ENCODE data around the gene COL8A1.

COL8A1 gene

DNA sequence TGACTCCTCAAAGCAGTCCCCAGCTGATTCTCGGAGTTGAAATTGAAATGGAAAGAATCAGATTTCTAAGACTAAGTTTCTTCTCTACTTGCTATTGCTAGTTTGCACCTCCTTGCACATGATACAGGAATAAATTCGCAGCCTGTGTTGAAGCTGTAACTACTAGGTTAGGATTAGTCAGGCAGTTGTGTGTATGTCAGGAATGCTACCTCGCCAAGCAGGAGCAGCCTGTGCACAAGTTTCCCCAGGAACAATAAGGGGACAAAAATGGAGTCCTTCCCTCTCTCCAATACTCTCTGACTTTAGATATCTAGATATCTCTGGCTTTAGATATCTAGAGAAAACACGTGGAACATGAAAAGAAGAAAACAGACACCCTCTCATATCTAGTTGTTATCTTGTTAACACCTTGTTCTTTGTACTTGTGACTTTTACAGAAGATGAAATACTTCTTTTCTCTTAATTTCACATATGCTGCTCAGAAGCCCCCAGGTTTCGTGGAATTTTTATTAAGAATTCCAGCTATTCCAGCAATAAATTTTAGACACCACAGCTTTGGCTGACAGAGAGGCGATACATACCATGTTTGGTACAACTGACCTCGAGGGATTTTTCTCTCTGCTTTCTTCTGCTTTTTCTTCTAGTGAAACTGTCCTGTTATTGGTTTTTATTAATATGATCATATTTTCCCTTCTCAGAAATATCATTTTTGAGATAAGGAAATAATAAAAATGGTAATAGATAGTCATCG, 123.2 kb downstream of the COL8A1 start:
- DNase-seq (ENCODE audit: low spot score), result no peak

GRCh38 chr3:99762901-99763300, 124.5 kb downstream of the COL8A1 start:
- no peak for DNase-seq (ENCODE audit: low spot score)

DNA sequence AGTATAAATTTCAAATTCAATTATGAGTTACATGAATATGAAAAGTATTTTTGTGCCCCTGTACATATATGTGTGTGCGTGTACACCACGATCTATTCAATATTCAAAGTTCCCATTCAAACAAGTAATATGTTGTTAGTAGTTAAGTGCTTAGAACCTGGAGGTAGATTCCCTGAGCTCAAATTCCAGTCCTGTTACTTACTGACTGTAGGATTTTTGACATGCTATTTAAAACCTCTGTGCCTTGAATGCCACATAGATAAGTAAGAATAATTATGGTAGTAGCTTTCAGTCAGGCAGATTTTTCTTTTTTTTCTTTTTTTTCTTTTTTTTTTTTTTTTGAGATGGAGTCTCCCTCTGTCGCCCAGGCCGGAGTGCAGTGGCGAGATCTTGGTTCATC, 126.0 kb downstream of the COL8A1 start:
- no peak for DNase-seq (ENCODE audit: low spot score)

DNA sequence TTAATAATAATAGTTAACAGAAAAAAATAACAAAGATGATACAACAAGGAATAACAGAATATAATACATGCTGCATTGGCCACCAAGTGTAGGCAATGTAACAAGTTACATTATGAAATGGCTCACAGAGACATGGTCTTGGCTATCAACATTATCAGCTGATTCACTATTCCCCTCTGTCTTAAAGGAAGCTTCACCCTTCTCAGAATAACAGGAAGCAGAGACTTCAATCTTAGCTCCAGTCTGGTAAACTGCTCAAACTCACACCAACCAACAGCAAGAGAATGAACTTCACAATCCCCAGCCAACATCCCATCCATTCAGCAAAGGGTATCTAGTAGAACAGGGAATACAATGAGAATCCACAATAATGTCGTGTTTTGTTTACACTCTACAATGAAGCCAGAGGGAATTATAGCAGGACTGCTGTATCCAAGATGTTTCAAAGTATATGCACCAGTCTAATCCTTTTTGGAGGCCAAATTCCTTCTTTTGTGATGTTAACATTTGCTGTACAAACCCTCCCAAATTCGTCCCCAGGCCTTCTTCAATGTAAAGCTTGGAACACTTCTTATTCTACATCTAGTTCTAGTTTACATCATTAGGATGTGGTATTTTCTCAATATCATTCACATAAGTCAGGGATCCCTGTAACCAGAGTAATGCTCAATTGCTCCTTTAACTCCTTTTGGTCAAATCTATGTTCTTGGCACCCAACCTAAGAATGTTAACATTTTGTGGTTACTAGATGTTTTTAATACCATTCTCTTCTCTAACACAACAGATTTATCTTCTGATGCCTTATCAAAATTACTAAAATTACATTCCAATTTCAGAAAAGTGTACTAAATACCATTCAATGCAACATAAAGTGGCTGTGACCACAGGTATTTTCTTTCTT, 126.9 kb downstream of the COL8A1 start:
- no peak for DNase-seq (ENCODE audit: low spot score)

DNA sequence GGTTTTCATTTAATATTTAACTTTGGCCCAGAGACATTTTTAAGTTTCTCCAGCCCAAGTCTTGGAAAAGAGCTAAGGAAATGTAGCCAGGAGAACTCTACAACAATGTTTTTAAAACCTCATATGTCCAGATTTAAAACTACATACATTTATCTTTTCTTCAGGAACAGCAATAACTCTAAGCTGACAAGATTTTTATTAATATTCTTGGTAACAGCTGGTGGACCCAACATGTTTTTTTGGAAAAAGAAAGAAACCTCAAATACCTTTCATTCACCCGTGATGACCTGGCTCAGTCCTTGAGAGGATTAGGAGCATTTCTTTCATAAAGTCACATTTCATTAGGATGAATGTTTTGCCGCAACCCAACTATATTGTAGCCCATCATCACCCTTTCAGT, 128.9 kb downstream of the COL8A1 start:
- DNase-seq (ENCODE audit: low spot score), result no peak

DNA sequence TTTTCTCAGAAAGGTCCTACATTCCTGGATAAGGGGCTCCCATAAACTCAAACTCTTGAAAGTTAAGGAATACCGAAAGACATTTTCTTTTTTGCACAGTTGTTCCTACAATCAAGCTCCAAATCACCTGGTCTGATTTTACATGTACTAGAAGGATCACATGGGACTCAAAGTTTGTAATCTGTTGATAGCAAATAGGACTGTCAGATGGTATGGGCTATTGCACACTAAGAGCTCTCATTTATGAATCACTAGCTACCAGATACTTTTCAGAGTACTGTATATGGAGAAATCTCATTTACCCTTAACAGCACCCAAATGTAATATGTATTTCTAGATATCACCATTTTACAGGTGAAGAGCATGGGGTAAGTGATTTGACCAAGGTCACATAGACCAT, 129.7 kb downstream of the COL8A1 start:
- no peak for DNase-seq (ENCODE audit: low spot score)

DNA sequence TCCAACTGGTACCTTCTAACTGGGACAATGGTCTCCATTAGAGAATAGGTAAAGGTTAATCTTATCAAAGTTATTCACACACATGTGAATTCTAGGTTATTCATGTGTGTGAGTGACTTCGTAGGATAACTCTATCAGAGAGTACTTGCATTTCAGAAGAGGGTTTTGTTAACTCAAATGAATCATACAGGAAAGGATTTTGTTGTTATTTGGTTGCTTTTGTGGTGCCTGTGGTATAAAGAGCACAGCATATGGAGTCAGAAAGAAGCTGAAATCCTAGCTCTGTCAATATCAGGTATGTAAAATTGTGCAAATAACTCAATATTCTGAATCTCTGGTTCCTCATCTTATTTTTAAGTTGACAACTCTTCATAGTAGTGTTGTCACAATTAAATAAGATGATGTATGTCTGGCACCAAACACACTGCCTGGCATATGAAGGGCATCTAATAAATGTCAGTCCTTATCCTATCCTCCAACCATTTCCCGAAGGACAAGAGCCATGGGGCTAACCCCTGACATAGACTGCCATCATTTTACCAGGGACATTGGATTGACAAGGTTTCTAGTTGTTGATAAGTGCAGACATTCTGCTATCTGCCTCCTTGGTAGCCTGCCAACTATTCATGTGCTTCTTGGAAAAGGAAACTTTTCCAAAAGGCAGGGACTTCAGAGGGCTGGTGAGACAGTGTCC, 130.6 kb downstream of the COL8A1 start:
- no peak for DNase-seq (ENCODE audit: low spot score)

DNA sequence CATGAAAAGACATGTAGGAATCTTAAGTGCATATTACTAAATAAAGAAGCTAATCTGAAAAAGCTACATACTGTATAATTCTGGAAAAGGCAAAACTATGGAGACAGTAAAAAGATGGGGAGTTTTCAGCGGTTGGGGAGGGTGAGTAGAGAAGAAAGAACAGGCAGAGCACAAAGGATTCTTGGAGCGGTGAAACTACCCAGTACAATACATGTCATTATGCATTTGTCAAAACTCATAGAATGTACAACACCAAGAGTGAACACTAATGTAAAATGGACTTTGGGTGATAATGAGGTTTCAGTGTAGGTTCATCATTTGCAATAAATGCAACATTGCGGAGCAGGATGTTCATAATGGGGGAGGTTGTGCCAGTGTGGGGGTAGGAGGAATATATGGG, 133.8 kb downstream of the COL8A1 start:
- no peak for DNase-seq (ENCODE audit: low spot score)

- no peak for DNase-seq (ENCODE audit: low spot score)
Measured at GRCh38 chr3:99772671-99773070, 134.3 kb downstream of the COL8A1 start.

DNA sequence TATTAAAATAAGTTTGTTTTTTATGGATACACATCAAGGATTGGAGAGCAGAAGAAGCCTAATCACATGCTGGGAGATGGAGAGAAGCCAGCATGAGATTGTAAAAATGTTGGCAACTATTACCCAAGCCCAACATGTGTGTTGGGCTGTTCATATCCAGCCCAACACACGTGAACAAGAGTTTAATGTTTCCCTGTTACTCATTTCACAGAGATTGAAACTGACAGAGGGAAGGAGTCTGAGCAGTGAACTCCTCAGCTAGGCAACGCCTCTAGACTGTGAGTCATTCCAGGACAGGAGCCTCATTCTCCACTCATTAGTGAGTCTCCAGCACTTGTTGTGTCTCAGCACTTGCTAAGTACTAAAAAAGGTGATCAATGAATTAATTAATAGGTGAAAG, 136.1 kb downstream of the COL8A1 start:
- no peak for DNase-seq (ENCODE audit: low spot score)

GRCh38 chr3:99776516-99777209, 138.3 kb downstream of the COL8A1 start:
- no peak for DNase-seq (ENCODE audit: low spot score)

DNA sequence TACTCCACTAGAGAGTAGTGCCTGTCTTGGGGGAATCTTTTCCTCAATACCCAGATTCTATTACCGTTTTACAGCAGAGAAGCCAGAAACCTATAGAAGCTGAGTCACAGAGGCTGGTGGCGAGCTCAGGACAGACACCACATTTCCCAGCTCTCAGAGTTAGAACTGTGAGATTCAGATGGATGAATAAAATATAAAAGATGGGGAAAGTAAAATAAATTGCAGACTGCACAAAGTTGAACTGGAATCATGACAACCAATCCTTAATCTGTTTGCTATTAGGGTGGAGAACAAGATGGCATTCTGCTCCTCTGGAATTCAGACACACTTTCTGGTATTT, 138.8 kb downstream of the COL8A1 start:
- DNase-seq (ENCODE audit: low spot score), result no peak

DNA sequence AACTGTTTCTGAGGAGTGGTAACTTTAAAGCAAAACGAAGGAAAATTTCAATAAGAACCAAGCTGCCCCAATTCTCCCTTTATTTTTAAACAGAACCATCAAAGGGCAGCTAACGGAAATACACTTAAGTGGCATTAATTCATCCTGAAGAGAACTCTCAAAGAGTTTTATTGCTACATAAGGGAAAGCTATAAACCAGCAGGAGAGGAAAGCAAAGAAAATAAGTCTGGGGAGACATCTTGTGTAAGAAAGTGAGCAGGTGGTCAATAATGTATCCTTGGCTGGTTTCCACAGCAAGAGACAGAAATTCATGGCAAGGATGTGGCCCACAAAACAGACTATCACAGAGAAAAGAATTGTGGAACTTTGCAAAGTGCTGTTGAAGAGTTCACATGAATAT, 139.3 kb downstream of the COL8A1 start:
- no peak for DNase-seq (ENCODE audit: low spot score)

DNA sequence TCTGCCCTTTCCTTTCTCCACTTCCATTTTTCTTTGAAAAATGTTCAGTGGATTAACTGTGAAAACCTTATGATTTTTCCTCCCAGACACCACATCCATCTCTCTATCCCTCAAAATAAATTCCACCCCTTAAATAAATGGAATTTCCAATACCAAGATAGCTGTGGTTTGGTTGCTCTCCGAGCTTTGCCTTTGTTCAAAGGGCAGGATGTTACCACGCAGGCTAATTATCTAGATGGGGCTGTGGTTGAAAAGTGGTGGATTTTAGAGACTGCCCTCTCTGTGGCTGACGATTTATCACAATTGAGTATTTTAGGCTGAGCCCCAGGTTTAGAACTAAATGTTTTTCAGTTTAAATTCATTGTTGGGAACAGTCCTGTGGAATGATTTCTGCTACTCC, 142.4 kb downstream of the COL8A1 start:
- DNase-seq (ENCODE audit: low spot score), result no peak

- no peak for DNase-seq (ENCODE audit: low spot score)
Measured at GRCh38 chr3:99781761-99782160, 143.4 kb downstream of the COL8A1 start.

DNA sequence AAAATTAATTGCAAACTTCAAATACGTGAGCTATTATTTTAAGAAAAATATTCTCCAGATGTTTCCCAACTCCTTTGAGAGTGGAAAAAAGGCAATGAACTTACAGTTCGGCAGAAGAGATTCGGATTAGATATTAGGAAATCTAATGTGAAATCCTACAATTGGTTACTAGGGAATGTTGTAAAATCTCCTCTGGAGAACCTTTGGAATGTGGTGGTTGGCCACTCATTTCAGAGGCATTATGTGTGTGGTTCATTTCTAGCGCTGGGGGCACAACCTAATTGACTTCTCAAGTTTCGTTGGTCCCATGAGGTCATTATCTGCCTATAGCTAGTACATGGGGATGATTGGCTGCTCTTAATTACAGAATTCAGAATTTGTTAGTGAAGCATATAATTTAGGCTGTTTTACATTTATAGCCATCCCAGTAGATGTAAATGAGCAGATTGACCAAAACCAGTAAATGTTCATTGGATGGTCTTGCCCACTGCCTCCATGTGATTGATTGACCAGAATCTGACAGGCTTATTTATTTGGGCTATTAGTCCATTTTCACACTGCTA, 144.7 kb downstream of the COL8A1 start:
- no peak for DNase-seq (ENCODE audit: low spot score)

- peak; percentile 46 for DNase-seq (ENCODE audit: low spot score)
Measured at GRCh38 chr3:99789011-99789721, 150.8 kb downstream of the COL8A1 start.

DNA sequence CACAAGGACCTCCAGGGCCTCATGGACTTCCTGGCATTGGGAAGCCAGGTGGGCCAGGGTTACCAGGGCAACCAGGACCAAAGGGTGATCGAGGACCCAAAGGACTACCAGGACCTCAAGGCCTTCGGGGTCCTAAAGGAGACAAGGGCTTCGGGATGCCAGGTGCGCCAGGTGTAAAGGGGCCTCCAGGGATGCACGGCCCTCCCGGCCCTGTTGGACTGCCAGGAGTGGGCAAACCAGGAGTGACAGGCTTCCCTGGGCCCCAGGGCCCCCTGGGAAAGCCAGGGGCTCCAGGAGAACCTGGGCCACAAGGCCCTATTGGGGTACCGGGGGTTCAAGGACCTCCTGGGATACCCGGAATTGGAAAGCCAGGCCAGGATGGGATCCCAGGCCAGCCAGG, 156.1 kb downstream of the COL8A1 start:
- DNase-seq (ENCODE audit: low spot score), result no peak

- DNase-seq (ENCODE audit: low spot score), result no peak
Measured at GRCh38 chr3:99795573-99795972, 157.2 kb downstream of the COL8A1 start.

DNA sequence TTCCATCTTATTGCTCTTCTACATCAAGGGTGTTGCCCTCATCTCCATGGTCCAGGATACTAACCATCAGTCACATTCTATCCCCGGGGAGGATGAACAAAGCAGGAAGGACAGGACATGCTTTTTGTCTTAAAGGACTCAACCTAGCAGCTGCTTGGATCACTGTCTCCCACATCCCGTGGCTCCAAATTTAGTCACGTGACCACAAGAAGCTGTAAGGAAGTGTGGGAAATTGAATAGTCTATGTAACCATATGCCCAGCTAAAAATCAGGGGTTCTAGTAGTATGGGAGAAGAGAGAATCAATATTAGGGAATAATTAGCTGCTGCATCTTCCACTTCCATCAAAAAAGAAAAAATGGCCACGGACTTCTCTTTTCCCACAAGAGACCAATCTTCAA, 161.0 kb downstream of the COL8A1 start:
- no peak for DNase-seq (ENCODE audit: low spot score)

DNA sequence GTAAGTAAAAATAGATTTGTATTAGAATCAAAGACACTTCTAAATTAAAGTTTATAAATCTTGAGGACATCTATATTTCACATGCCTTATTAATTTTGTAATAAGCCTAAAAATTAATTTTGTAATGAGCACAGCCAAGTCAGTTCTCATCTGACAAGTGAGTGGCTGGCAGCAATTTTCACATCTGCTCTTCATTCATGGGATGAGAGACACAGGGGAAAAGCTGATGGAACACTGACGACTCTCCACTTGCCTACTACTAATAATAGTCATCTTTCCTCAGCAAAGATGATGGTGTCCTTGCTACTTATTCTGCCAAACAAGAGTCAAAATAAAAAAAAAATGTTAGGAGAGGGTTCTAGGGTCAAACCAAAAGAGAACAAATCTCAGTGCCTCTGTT, 164.9 kb downstream of the COL8A1 start:
- DNase-seq (ENCODE audit: low spot score), result no peak

All from pons (tissue), 1 donor.